ENCODE results near the gene HOXC9.

Gene HOXC9

DNA sequence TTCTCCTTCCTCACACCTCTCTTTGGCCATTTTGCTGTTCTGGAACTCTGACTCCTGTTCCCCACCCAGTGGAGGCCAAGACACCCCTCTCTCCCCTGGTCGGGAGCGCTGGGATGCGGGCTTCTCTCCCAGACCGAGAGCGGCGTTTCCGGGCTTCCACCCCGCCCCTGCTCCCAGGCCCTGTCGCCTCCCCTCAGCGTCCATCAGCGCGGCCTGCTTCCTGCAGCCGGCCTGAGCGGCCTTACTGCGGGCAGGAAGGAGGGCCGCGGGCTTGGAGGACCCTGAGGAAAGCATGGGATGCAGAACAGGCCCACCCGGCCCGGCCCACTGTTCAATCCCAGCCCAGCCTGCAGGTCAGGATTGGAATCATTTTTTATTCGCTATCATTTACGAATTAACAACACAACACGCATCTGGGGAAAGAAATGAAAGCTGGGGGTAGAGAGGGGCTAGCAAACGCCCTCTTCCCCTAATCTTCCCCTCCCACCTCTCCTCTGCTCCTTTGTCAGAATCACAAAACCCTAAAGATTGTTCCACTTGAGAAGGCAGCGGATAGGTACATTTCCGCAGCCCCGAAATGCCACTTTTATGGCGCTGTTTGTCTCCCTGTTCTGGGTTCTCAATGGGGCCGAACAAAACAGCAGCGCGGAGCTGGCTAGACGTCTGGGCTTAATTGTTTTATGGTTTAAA is 5.0 kb downstream of the HOXC9 start:
- Histone ChIP-seq H3K36me3 (ENCODE audit: insufficient read depth, low read length) (no peaks in the 10 kb centered on the region), H3K9ac (ENCODE audit: low read depth, low read length, poor library complexity, severe bottlenecking) (no peak overlapping the region), H2AFZ (ENCODE audit: low read length) (no peak overlapping the region), H3K9me3 (ENCODE audit: insufficient read depth, low read depth, low read length) (no peaks in the 10 kb centered on the region), H3K79me2 (ENCODE audit: insufficient read depth, low read length) (no peaks in the 10 kb centered on the region), H3K4me3 (ENCODE audit: low read length, poor library complexity, severe bottlenecking) (no peak overlapping the region), H3K4me2 (ENCODE audit: low read depth, low read length, poor library complexity, severe bottlenecking) (no peak overlapping the region), H4K20me1 (ENCODE audit: insufficient read depth, low read length, poor library complexity, severe bottlenecking) (no peaks in the 10 kb centered on the region), H3F3A (ENCODE audit: low read depth) (no peaks in the 10 kb centered on the region), H3K27me3 (ENCODE audit: insufficient read depth, low read length, poor library complexity, severe bottlenecking) (no peaks in the 10 kb centered on the region), H3K9me2 (replicated peaks; ENCODE audit: low read depth, low read length) (no peaks in the 10 kb centered on the region), H3K4me1 (ENCODE audit: insufficient read depth, low read length, poor library complexity, severe bottlenecking) (peaks cover 4% of the 10 kb centered on the region)
- TF ChIP-seq CTCF (conservative IDR thresholded peaks at IDR 0.05; ENCODE audit: low read length) (no peak), EZH2phosphoT487 (IDR thresholded peaks at IDR 0.05; ENCODE audit: borderline replicate concordance) (no peak)

DNA sequence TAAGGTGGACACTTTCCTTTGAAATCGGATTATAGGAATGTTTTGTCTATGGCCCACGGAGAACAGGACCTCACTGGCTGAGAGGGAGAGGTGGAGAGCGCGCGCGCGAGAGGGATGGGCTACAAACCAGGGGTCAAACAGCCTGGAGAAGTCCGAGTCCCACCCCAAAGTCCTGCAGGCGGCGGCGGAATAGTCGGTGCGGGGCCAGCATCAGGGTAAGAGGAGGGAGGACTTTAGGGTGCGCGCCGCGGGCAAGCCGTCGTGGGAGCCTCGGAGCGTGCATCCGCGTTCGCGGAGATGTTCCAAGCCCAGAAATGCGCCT is 5.5 kb downstream of the HOXC9 start:
- TF ChIP-seq EZH2phosphoT487 (IDR thresholded peaks at IDR 0.05; ENCODE audit: borderline replicate concordance) (no peak), CTCF (conservative IDR thresholded peaks at IDR 0.05; ENCODE audit: low read length) (no peak)
- no peaks in the 10 kb centered on the region for H3K27me3 ChIP-seq (ENCODE audit: insufficient read depth, low read length, poor library complexity, severe bottlenecking)
- no peak overlapping the region for H3K9ac ChIP-seq (ENCODE audit: low read depth, low read length, poor library complexity, severe bottlenecking)
- no peaks in the 10 kb centered on the region for H3K36me3 ChIP-seq (ENCODE audit: insufficient read depth, low read length)
- no peaks in the 10 kb centered on the region for H3K9me3 ChIP-seq (ENCODE audit: insufficient read depth, low read depth, low read length)
- no peak overlapping the region for H3K4me3 ChIP-seq (ENCODE audit: low read length, poor library complexity, severe bottlenecking)
- no peak overlapping the region for H3K4me2 ChIP-seq (ENCODE audit: low read depth, low read length, poor library complexity, severe bottlenecking)
- H3K4me1 ChIP-seq (ENCODE audit: insufficient read depth, low read length, poor library complexity, severe bottlenecking) = peaks cover 4% of the 10 kb centered on the region
- no peaks in the 10 kb centered on the region for H3K9me2 ChIP-seq (replicated peaks; ENCODE audit: low read depth, low read length)
- no peak overlapping the region for H2AFZ ChIP-seq (ENCODE audit: low read length)
- H4K20me1 ChIP-seq (ENCODE audit: insufficient read depth, low read length, poor library complexity, severe bottlenecking) = no peaks in the 10 kb centered on the region
- H3F3A ChIP-seq (ENCODE audit: low read depth) = no peaks in the 10 kb centered on the region
- H3K79me2 ChIP-seq (ENCODE audit: insufficient read depth, low read length) = no peaks in the 10 kb centered on the region

- Histone ChIP-seq H2AFZ (ENCODE audit: low read length) (no peak overlapping the region), H3K9me2 (replicated peaks; ENCODE audit: low read depth, low read length) (no peaks in the 10 kb centered on the region), H3F3A (ENCODE audit: low read depth) (no peaks in the 10 kb centered on the region), H3K9ac (ENCODE audit: low read depth, low read length, poor library complexity, severe bottlenecking) (no peak overlapping the region), H3K4me3 (ENCODE audit: low read length, poor library complexity, severe bottlenecking) (no peak overlapping the region), H3K9me3 (ENCODE audit: insufficient read depth, low read depth, low read length) (no peaks in the 10 kb centered on the region), H3K4me2 (ENCODE audit: low read depth, low read length, poor library complexity, severe bottlenecking) (peak overlapping the region; percentile 43), H3K27me3 (ENCODE audit: insufficient read depth, low read length, poor library complexity, severe bottlenecking) (no peaks in the 10 kb centered on the region), H3K79me2 (ENCODE audit: insufficient read depth, low read length) (no peaks in the 10 kb centered on the region), H3K4me1 (ENCODE audit: insufficient read depth, low read length, poor library complexity, severe bottlenecking) (peaks cover 9% of the 10 kb centered on the region), H4K20me1 (ENCODE audit: insufficient read depth, low read length, poor library complexity, severe bottlenecking) (no peaks in the 10 kb centered on the region), H3K36me3 (ENCODE audit: insufficient read depth, low read length) (no peaks in the 10 kb centered on the region)
- peak; percentile 93 for TF ChIP-seq CTCF (conservative IDR thresholded peaks at IDR 0.05; ENCODE audit: low read length)
- TF ChIP-seq EZH2phosphoT487 (IDR thresholded peaks at IDR 0.05; ENCODE audit: borderline replicate concordance) = no peak
Measured at GRCh38 chr12:54005853-54006558, 6.0 kb downstream of the HOXC9 start.

All from Loucy (cell line).